ENCODE measurements around the gene CCL13.

GRCh38 chr17:34383216-34383615, 26.9 kb downstream of the CCL13 start:
- TF ChIP-seq EP300 (IDR thresholded peaks at IDR 0.05): no peak
- TF ChIP-seq POLR2A (IDR thresholded peaks at IDR 0.05): no peak
- TF ChIP-seq CTCF (IDR thresholded peaks at IDR 0.05): no peak
- TF ChIP-seq POLR2AphosphoS5 (IDR thresholded peaks at IDR 0.05): no peak
